ENCODE measurements around the gene SEPTIN1. TPM values are rescaled to one million over a fixed set of nuclear protein-coding genes. Genes with fewer than 3 reads are reported as not detected.
"Not testable (repeated sequence)": the region's sequence is repeated elsewhere in the genome, so short reads cannot be mapped to it uniquely, and the experiment has no call there.

Gene SEPTIN1
- total RNA-seq, 1 donor from 2014 or later: 0.47 TPM

GRCh38 chr16:30342751-30343490 is 39.4 kb downstream of the SEPTIN1 start:
- DNase-seq (ENCODE audit: extremely low read depth, low read depth, low spot score): no peak

GRCh38 chr16:30341971-30342370 is 40.4 kb downstream of the SEPTIN1 start:
- DNase-seq (ENCODE audit: extremely low read depth, low read depth, low spot score): not testable (repeated sequence)

GRCh38 chr16:30340621-30341020 is 41.7 kb downstream of the SEPTIN1 start:
- DNase-seq (ENCODE audit: extremely low read depth, low read depth, low spot score): no peak

- not testable (repeated sequence) for DNase-seq (ENCODE audit: extremely low read depth, low read depth, low spot score)
Measured at GRCh38 chr16:30338715-30339114, 43.6 kb downstream of the SEPTIN1 start.

GRCh38 chr16:30337964-30338357 is 44.4 kb downstream of the SEPTIN1 start:
- DNase-seq (ENCODE audit: extremely low read depth, low read depth, low spot score): not testable (repeated sequence)

- no peak for DNase-seq (ENCODE audit: extremely low read depth, low read depth, low spot score)
Measured at GRCh38 chr16:30335598-30336474, 46.5 kb downstream of the SEPTIN1 start.

GRCh38 chr16:30335028-30335597 is 47.2 kb downstream of the SEPTIN1 start:
- not testable (repeated sequence) for DNase-seq (ENCODE audit: extremely low read depth, low read depth, low spot score)

- not testable (repeated sequence) for DNase-seq (ENCODE audit: extremely low read depth, low read depth, low spot score)
Measured at GRCh38 chr16:30334473-30334989, 47.8 kb downstream of the SEPTIN1 start.

Other genes starting within 250 kb of the SEPTIN1 start
- 1.5 and 3.0 TPM in 2 replicates for gene CORO1A, start 199.0 kb downstream of the SEPTIN1 start, total RNA-seq
- 223 and 376 TPM in 2 replicates for gene BOLA2B, start 188.9 kb downstream of the SEPTIN1 start, total RNA-seq
- 62.4 and 113 TPM in 2 replicates for gene SLX1A, start 188.7 kb downstream of the SEPTIN1 start, total RNA-seq
- 10.2 and 19.4 TPM in 2 replicates for gene SULT1A3, start 183.3 kb downstream of the SEPTIN1 start, total RNA-seq
- 0.47 and 1.5 TPM in 2 replicates for gene NPIPB13, start 134.1 kb downstream of the SEPTIN1 start, total RNA-seq
- gene CD2BP2, start 27.3 kb downstream of the SEPTIN1 start, total RNA-seq: 55.6 and 56.3 TPM in 2 replicates
- gene TBC1D10B, start 12.1 kb downstream of the SEPTIN1 start, total RNA-seq: 47.8 and 61.4 TPM in 2 replicates
- not detected in 2 replicates for gene MYL11, start 7.8 kb downstream of the SEPTIN1 start, total RNA-seq
- 14.0 and 14.4 TPM in 2 replicates for gene ZNF48, start 12.9 kb upstream of the SEPTIN1 start, total RNA-seq
- 19.0 and 19.8 TPM in 2 replicates for gene ZNF771, start 25.0 kb upstream of the SEPTIN1 start, total RNA-seq
- gene DCTPP1, start 47.5 kb upstream of the SEPTIN1 start, total RNA-seq: 35.9 and 43.8 TPM in 2 replicates
- 35.3 and 38.1 TPM in 2 replicates for gene SEPHS2, start 63.3 kb upstream of the SEPTIN1 start, total RNA-seq
- not detected in 2 replicates for gene ITGAL, start 90.2 kb upstream of the SEPTIN1 start, total RNA-seq
- 31.9 and 36.2 TPM in 2 replicates for gene ZNF768, start 144.0 kb upstream of the SEPTIN1 start, total RNA-seq
- gene ZNF747, start 152.3 kb upstream of the SEPTIN1 start, total RNA-seq: 6.0 and 6.1 TPM in 2 replicates
- gene ZNF764, start 175.8 kb upstream of the SEPTIN1 start, total RNA-seq: 9.9 and 12.5 TPM in 2 replicates
- 11.1 and 12.4 TPM in 2 replicates for gene ZNF688, start 189.2 kb upstream of the SEPTIN1 start, total RNA-seq
- gene ZNF785, start 203.1 kb upstream of the SEPTIN1 start, total RNA-seq: 5.8 and 11.2 TPM in 2 replicates
- 9.0 and 11.4 TPM in 2 replicates for gene ZNF689, start 227.8 kb upstream of the SEPTIN1 start, total RNA-seq